Activated naive CD8-positive, alpha-beta T cell (primary cell): Measurements from ENCODE around the gene C16orf54.
"Not testable (repeated sequence)": the region's sequence is repeated elsewhere in the genome, so short reads cannot be mapped to it uniquely, and the experiment has no call there.

ENCODE experiments used
- H3K27ac Mint-ChIP-seq: one replicate; pipeline ENCODE4 v1.8.0; 2021; ENCODE audit warnings: mixed read lengths
- H3K27me3 Mint-ChIP-seq: one replicate; pipeline ENCODE4 v1.8.0; 2021; ENCODE audit warnings: mixed read lengths
- H3K36me3 Mint-ChIP-seq: one replicate; pipeline ENCODE4 v1.8.0; 2021; ENCODE audit warnings: mixed read lengths
- H3K4me1 Mint-ChIP-seq: one replicate; pipeline ENCODE4 v1.8.0; 2021; ENCODE audit warnings: low read depth, mixed read lengths
- H3K4me3 Mint-ChIP-seq: one replicate; pipeline ENCODE4 v1.8.0; 2021; ENCODE audit warnings: mild to moderate bottlenecking, mixed read lengths
- H3K9me3 Mint-ChIP-seq: one replicate; pipeline ENCODE4 v1.8.0; 2021; ENCODE audit warnings: low read depth, mixed read lengths

The C16orf54 gene

GRCh38 chr16:29777576-29778350 lies 32.0 kb upstream of the C16orf54 start, which contains the start of gene ZG16:
ZG16 (plus strand) TSS chr16:29778256; CDS start chr16:29779267, 1,011 bp downstream.
- Mint-ChIP-seq H3K27me3 (no peaks in the 10 kb centered on the region), H3K4me3 (no peak within 1 kb of the TSS), H3K4me1 (peaks cover 6% of the 10 kb centered on the region), H3K9me3 (no peaks in the 10 kb centered on the region), H3K27ac (no peak within 1 kb of the TSS), H3K36me3 (peaks cover 4% of the 10 kb centered on the region)

- H3K9me3 Mint-ChIP-seq, result no peaks in the 10 kb centered on the region
- peaks cover 5% of the 10 kb centered on the region for H3K4me1 Mint-ChIP-seq
- no peaks in the 10 kb centered on the region for H3K27me3 Mint-ChIP-seq
- no peak overlapping the region for H3K27ac Mint-ChIP-seq
- H3K4me3 Mint-ChIP-seq, result no peak overlapping the region
- H3K36me3 Mint-ChIP-seq, result peaks cover under 1% of the 10 kb centered on the region
Measured at GRCh38 chr16:29775742-29776408, 30.1 kb upstream of the C16orf54 start.

GRCh38 chr16:29774730-29775129 lies 28.9 kb upstream of the C16orf54 start:
- Mint-ChIP-seq H3K36me3 (no peaks in the 10 kb centered on the region), H3K27me3 (no peaks in the 10 kb centered on the region), H3K27ac (no peak overlapping the region), H3K4me3 (no peak overlapping the region), H3K4me1 (peaks cover 8% of the 10 kb centered on the region), H3K9me3 (no peaks in the 10 kb centered on the region)

GRCh38 chr16:29772330-29772729 lies 26.5 kb upstream of the C16orf54 start:
- H3K36me3 Mint-ChIP-seq, H3K9me3 Mint-ChIP-seq, H3K4me3 Mint-ChIP-seq, H3K4me1 Mint-ChIP-seq, H3K27me3 Mint-ChIP-seq, H3K27ac Mint-ChIP-seq: not testable (repeated sequence)

GRCh38 chr16:29770250-29770929 lies 24.6 kb upstream of the C16orf54 start:
- Mint-ChIP-seq H3K4me3 (no peak overlapping the region), H3K4me1 (peaks cover 10% of the 10 kb centered on the region), H3K9me3 (no peaks in the 10 kb centered on the region), H3K27ac (no peak overlapping the region), H3K27me3 (no peaks in the 10 kb centered on the region), H3K36me3 (no peaks in the 10 kb centered on the region)

- Mint-ChIP-seq H3K36me3 (no peaks in the 10 kb centered on the region), H3K4me1 (peaks cover 8% of the 10 kb centered on the region), H3K4me3 (no peak overlapping the region), H3K27me3 (no peaks in the 10 kb centered on the region), H3K9me3 (no peaks in the 10 kb centered on the region), H3K27ac (no peak overlapping the region)
Measured at GRCh38 chr16:29769507-29769906, 23.7 kb upstream of the C16orf54 start.

- no peaks in the 10 kb centered on the region for H3K9me3 Mint-ChIP-seq
- H3K36me3 Mint-ChIP-seq, result no peaks in the 10 kb centered on the region
- no peak overlapping the region for H3K4me3 Mint-ChIP-seq
- peaks cover 6% of the 10 kb centered on the region for H3K4me1 Mint-ChIP-seq
- H3K27ac Mint-ChIP-seq, result no peak overlapping the region
- no peaks in the 10 kb centered on the region for H3K27me3 Mint-ChIP-seq
Measured at GRCh38 chr16:29767062-29767461, 21.3 kb upstream of the C16orf54 start.

- H3K4me1 Mint-ChIP-seq, result peaks cover 6% of the 10 kb centered on the region
- H3K4me3 Mint-ChIP-seq, result no peak overlapping the region
- no peaks in the 10 kb centered on the region for H3K27me3 Mint-ChIP-seq
- no peak overlapping the region for H3K27ac Mint-ChIP-seq
- H3K9me3 Mint-ChIP-seq, result no peaks in the 10 kb centered on the region
- H3K36me3 Mint-ChIP-seq, result no peaks in the 10 kb centered on the region
Measured at GRCh38 chr16:29766571-29766970, 20.8 kb upstream of the C16orf54 start.

GRCh38 chr16:29765167-29766032 lies 19.6 kb upstream of the C16orf54 start:
- no peaks in the 10 kb centered on the region for H3K9me3 Mint-ChIP-seq
- H3K36me3 Mint-ChIP-seq, result no peaks in the 10 kb centered on the region
- no peak overlapping the region for H3K27ac Mint-ChIP-seq
- peaks cover 9% of the 10 kb centered on the region for H3K4me1 Mint-ChIP-seq
- no peaks in the 10 kb centered on the region for H3K27me3 Mint-ChIP-seq
- no peak overlapping the region for H3K4me3 Mint-ChIP-seq

GRCh38 chr16:29763326-29763725 lies 17.5 kb upstream of the C16orf54 start:
- H3K4me1 Mint-ChIP-seq, result peaks cover 10% of the 10 kb centered on the region
- H3K4me3 Mint-ChIP-seq, result no peak overlapping the region
- H3K9me3 Mint-ChIP-seq, result no peaks in the 10 kb centered on the region
- no peaks in the 10 kb centered on the region for H3K36me3 Mint-ChIP-seq
- no peak overlapping the region for H3K27ac Mint-ChIP-seq
- H3K27me3 Mint-ChIP-seq, result no peaks in the 10 kb centered on the region

- no peak overlapping the region for H3K27ac Mint-ChIP-seq
- no peak overlapping the region for H3K4me3 Mint-ChIP-seq
- peaks cover 19% of the 10 kb centered on the region for H3K4me1 Mint-ChIP-seq
- no peaks in the 10 kb centered on the region for H3K9me3 Mint-ChIP-seq
- H3K27me3 Mint-ChIP-seq, result no peaks in the 10 kb centered on the region
- no peaks in the 10 kb centered on the region for H3K36me3 Mint-ChIP-seq
Measured at GRCh38 chr16:29761882-29762281, 16.1 kb upstream of the C16orf54 start.

- H3K36me3 Mint-ChIP-seq, H3K27me3 Mint-ChIP-seq, H3K27ac Mint-ChIP-seq, H3K4me3 Mint-ChIP-seq, H3K9me3 Mint-ChIP-seq: not testable (repeated sequence)
- peaks cover 24% of the 10 kb centered on the region for H3K4me1 Mint-ChIP-seq
Measured at GRCh38 chr16:29761280-29761651, 15.5 kb upstream of the C16orf54 start.

- H3K36me3 Mint-ChIP-seq, result no peaks in the 10 kb centered on the region
- H3K4me1 Mint-ChIP-seq, result peaks cover 24% of the 10 kb centered on the region
- H3K9me3 Mint-ChIP-seq, result no peaks in the 10 kb centered on the region
- H3K27ac Mint-ChIP-seq, result peak overlapping the region; percentile 64
- no peak overlapping the region for H3K4me3 Mint-ChIP-seq
- H3K27me3 Mint-ChIP-seq, result no peaks in the 10 kb centered on the region
Measured at GRCh38 chr16:29760567-29761279, 14.9 kb upstream of the C16orf54 start.

- H3K27me3 Mint-ChIP-seq, result no peaks in the 10 kb centered on the region
- H3K36me3 Mint-ChIP-seq, result no peaks in the 10 kb centered on the region
- peaks cover 35% of the 10 kb centered on the region for H3K4me1 Mint-ChIP-seq
- no peaks in the 10 kb centered on the region for H3K9me3 Mint-ChIP-seq
- H3K4me3 Mint-ChIP-seq, result no peak overlapping the region
- no peak overlapping the region for H3K27ac Mint-ChIP-seq
Measured at GRCh38 chr16:29757950-29758466, 12.2 kb upstream of the C16orf54 start.
